GM19467 (cell line): ENCODE data around the gene TRIM8.
"Not testable (repeated sequence)": the region's sequence is repeated elsewhere in the genome, so short reads cannot be mapped to it uniquely, and the experiment has no call there.

Experiments
- ATAC-seq: cut with Tn5 transposase; IDR thresholded peaks from one replicate; pipeline ENCODE4 v1.9.1; 2021; ENCODE audit warnings: mild to moderate bottlenecking, moderate library complexity; ENCODE audit not compliant: unreplicated experiment

Gene TRIM8

DNA sequence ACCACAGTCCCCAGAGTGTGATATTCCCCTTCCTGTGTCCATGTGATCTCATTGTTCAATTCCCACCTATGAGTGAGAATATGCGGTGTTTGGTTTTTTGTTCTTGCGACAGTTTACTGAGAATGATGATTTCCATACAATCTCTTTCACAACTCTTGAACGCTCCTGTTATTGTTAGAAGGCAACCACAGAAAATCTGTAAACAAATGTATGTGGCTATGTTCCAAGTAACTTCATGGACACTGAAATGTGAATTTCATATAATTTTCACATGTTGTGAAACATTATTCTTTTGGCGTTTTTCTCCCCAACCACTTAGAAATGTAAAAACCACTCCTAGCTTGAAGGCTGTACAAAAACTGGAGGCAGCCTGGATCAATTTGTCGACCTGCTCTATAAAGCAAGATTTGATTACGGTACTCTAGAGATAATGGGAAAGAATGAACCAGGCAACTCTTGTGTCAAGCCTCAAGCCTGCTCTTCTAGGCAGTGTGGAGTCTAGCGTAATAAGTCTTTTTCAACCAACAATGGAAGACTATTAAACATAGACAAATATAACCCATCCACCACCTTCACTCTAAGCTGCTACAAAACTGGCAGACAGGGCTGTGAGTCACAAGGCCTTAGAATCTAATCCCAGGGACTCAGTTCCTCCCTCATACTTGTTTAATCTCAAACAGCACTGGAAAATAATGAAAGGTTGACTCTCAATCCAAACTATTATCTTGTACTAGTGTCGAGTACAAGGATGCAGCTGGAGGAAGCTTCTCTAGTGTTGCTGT is 47.2 kb downstream of the TRIM8 start:
- no peak for ATAC-seq

DNA sequence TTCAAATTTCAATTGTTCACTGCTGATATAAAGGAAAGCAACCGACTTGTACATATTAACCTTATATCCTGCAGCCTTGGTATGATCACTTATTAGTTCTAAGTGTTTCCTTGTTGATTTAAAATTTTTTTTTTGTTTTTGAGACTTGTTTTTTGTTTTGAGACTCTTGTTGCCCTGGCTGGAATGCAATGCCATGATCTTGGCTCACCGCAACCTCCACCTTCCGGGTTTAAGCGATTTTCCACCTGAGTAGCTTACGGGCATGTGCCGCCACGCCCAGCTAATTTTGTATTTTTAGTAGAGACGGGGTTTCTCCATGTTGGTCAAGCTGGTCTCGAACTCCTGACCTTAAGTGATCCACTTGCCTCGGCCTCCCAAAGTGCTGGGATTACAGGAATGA is 51.1 kb downstream of the TRIM8 start:
- ATAC-seq, result not testable (repeated sequence)

DNA sequence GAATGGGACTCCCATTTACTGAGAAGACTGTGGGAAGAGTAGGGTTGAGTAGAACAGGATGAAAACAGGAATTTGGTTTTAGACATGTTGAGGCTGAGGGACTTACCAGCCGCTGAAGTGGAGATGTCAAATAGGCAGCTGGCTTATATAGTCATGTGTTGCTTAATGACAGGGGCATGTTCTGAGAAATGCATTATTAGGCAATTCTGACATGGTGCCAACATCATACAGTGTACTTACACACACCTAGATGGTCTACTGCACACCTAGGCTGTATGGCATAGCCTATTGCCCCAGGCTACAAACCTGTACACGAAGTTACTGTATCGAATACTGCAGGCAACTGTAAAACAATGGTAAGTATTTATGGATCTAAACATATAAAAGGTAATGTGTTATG is 52.5 kb downstream of the TRIM8 start:
- ATAC-seq, result no peak

DNA sequence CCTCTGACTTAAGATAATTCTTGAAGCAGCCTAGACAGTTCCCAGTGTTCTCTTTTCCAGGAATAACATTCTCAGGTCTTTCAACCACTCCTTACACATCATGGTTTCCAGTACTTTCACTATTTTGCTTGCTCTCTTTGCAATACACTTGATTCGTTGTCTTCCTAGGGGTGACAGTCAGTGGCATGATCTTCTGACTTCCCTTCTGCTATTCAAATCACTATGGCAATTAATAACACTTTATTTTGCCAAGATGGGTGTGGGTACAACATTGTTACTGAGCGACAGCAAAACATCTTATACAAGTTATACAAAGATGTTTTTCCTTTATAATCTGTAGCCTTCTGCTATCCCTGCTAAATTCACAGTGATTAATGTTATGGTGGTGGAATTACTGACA is 54.6 kb downstream of the TRIM8 start:
- ATAC-seq, result no peak

DNA sequence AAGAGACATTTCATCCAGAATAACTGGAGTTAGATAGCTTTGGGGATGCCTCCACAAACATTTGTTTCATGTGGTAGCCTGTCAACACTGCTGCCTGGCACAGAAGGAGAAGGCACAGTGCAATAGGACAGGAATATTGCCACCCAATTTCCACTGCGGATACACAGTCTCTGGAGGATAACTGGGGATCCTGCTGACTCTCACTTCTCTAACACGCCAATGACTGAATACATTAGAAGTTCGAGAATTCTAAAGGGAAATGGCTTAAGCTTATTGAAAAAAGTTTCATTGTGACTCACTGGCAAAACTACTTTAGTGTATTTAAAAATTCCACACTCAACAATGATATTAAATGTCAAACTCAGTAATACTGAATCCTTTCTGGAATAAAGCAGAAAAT is 57.0 kb downstream of the TRIM8 start:
- ATAC-seq, result no peak

DNA sequence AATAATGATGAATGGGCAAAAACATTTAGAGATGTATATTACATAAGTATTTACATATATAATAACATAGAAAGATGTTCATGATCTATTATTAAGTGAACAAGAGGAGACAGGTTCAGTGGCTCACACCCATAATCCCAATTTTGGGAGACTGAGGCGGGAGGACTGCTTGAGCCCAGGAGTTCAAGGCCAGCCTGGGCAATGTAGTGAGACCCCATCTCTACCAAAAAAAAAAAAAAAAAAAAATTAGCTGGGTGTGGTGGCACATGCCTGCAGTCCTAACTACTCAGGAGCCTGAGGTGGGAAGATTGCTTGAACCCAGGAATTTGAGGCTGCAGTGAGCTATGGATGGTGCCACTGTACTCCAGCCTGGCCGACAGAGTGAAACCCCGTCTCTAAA is 57.5 kb downstream of the TRIM8 start:
- ATAC-seq, result no peak

DNA sequence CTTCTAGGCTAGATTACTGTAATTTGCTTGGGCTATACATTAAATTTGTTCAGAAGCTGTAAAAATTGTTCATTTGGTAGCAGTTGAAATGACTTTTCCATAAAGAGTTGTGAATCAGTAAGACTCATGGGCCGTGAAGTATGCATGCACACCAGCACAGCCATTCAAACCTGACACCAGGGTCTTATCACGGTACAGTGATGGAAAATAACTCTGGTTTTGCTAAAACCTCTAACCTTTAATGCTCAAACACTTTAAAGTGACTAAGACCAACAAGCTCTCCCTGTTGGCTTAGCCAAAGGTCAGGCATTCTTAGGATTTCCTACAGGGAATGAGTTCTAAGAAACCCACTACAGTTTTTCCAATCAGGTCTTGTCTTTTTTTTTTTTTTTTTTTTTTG is 58.5 kb downstream of the TRIM8 start:
- ATAC-seq, result no peak

DNA sequence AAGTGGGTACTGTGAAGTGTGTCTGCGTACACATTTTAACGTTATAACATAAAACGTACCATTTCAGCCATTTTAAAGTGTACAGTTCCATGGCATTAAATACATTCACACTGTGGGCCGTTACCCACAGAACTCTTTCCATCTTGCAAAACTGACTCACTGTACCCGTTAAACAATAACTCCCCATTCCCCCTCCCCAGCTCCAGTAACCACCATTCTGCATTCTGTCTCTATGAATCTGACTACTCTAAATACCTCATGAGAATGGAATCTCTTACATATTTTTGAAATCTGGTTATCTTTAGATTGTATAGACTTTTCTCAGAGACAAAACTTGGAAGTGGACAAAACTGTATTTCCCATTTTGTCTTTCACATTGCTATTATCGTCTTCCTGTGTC is 60.6 kb downstream of the TRIM8 start:
- ATAC-seq, result no peak

DNA sequence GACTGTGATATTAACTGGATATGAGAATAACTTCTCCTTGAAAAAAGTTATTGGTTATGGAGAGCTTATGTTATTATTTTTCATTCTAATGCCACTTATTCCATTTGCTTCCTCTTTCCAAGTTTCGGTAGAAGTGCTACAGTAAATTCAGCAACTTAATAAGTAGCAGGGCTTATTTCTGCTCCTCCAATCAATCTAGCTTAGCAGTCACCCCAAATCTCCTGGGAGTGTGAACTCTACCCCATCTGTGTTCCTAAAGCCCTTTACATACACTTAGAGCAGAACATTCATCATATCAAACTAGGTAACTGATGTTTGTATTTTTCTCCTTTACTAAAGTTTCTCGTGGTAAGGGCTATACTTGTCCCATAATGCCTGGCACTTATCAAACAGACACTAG is 61.3 kb downstream of the TRIM8 start:
- no peak for ATAC-seq
